ENCODE data around the gene ATRNL1. TPM values are rescaled to one million over a fixed set of nuclear protein-coding genes. Genes with fewer than 3 reads are reported as not detected.
"Not testable (repeated sequence)": the region's sequence is repeated elsewhere in the genome, so short reads cannot be mapped to it uniquely, and the experiment has no call there.

Gene ATRNL1
- polyA plus RNA-seq, 4 donors: 0.78 to 1.1 TPM; not detected in 2

- WGBS, 3 donors: 80 to 92% (median 81%) methylated on average over 2 of the region's 2 CpGs
- Histone ChIP-seq H3K27me3 (ENCODE audit: control insufficient read depth in 3 of 3, insufficient read depth in 3 of 3, low read length in 3 of 3) (no peaks in the 10 kb centered on the region), H3K4me1 (ENCODE audit: control insufficient read depth in 3 of 3, insufficient read depth in 2 of 3, low read depth in 1 of 3, low read length in 2 of 3) (no peaks in the 10 kb centered on the region), H3K36me3 (ENCODE audit: control insufficient read depth in 3 of 3, insufficient read depth in 2 of 3, low read depth in 1 of 3, low read length in 3 of 3) (no peaks in the 10 kb centered on the region), H3K9me3 (ENCODE audit: control insufficient read depth in 2 of 2, insufficient read depth in 1 of 2, low read depth in 1 of 2, low read length in 1 of 2) (no peaks in the 10 kb centered on the region), H3K27ac (ENCODE audit: low read depth in 1 of 3, low read length in 2 of 3) (no peak overlapping the region), H3K4me3 (ENCODE audit: low read depth in 1 of 3, low read length in 3 of 3) (no peak overlapping the region)
- no peak for DNase-seq
- FAIRE-seq: no peak
Measured at GRCh38 chr10:115747811-115748210, 654.6 kb downstream of the ATRNL1 start.

GRCh38 chr10:115758488-115758887 is 665.3 kb downstream of the ATRNL1 start:
- not testable (repeated sequence) for H3K36me3 ChIP-seq (ENCODE audit: control insufficient read depth in 3 of 3, insufficient read depth in 2 of 3, low read depth in 1 of 3, low read length in 3 of 3); DNase-seq; FAIRE-seq; H3K9me3 ChIP-seq (ENCODE audit: control insufficient read depth in 2 of 2, insufficient read depth in 1 of 2, low read depth in 1 of 2, low read length in 1 of 2); H3K4me1 ChIP-seq (ENCODE audit: control insufficient read depth in 3 of 3, insufficient read depth in 2 of 3, low read depth in 1 of 3, low read length in 2 of 3); H3K27ac ChIP-seq (ENCODE audit: low read depth in 1 of 3, low read length in 2 of 3); H3K4me3 ChIP-seq (ENCODE audit: low read depth in 1 of 3, low read length in 3 of 3); H3K27me3 ChIP-seq (ENCODE audit: control insufficient read depth in 3 of 3, insufficient read depth in 3 of 3, low read length in 3 of 3)
- 26 to 54% (median 35%) methylated on average over 8 of the region's 8 CpGs for WGBS, 3 donors

GRCh38 chr10:115760131-115760530 is 667.0 kb downstream of the ATRNL1 start:
- Histone ChIP-seq H3K27ac (ENCODE audit: low read depth in 1 of 3, low read length in 2 of 3) (no peak overlapping the region), H3K4me1 (ENCODE audit: control insufficient read depth in 3 of 3, insufficient read depth in 2 of 3, low read depth in 1 of 3, low read length in 2 of 3) (no peaks in the 10 kb centered on the region), H3K36me3 (ENCODE audit: control insufficient read depth in 3 of 3, insufficient read depth in 2 of 3, low read depth in 1 of 3, low read length in 3 of 3) (no peaks in the 10 kb centered on the region), H3K27me3 (ENCODE audit: control insufficient read depth in 3 of 3, insufficient read depth in 3 of 3, low read length in 3 of 3) (no peaks in the 10 kb centered on the region), H3K9me3 (ENCODE audit: control insufficient read depth in 2 of 2, insufficient read depth in 1 of 2, low read depth in 1 of 2, low read length in 1 of 2) (no peaks in the 10 kb centered on the region), H3K4me3 (ENCODE audit: low read depth in 1 of 3, low read length in 3 of 3) (no peak overlapping the region)
- no peak for DNase-seq
- peak; percentile 36 for FAIRE-seq
- 82 to 94% (median 87%) methylated on average over 1 of the region's 1 CpG for WGBS, 3 donors

- Histone ChIP-seq H3K27ac (ENCODE audit: low read depth in 1 of 3, low read length in 2 of 3) (no peak overlapping the region), H3K36me3 (ENCODE audit: control insufficient read depth in 3 of 3, insufficient read depth in 2 of 3, low read depth in 1 of 3, low read length in 3 of 3) (no peaks in the 10 kb centered on the region), H3K9me3 (ENCODE audit: control insufficient read depth in 2 of 2, insufficient read depth in 1 of 2, low read depth in 1 of 2, low read length in 1 of 2) (no peaks in the 10 kb centered on the region), H3K4me3 (ENCODE audit: low read depth in 1 of 3, low read length in 3 of 3) (no peak overlapping the region), H3K4me1 (ENCODE audit: control insufficient read depth in 3 of 3, insufficient read depth in 2 of 3, low read depth in 1 of 3, low read length in 2 of 3) (no peaks in the 10 kb centered on the region), H3K27me3 (ENCODE audit: control insufficient read depth in 3 of 3, insufficient read depth in 3 of 3, low read length in 3 of 3) (no peaks in the 10 kb centered on the region)
- no peak for DNase-seq
- no peak for FAIRE-seq
- WGBS, 3 donors: 44 to 84% (median 63%) methylated on average over 2 of the region's 2 CpGs
Measured at GRCh38 chr10:115761166-115761565, 668.0 kb downstream of the ATRNL1 start.

GRCh38 chr10:115762029-115762428 is 668.9 kb downstream of the ATRNL1 start:
- H3K4me1 ChIP-seq (ENCODE audit: control insufficient read depth in 3 of 3, insufficient read depth in 2 of 3, low read depth in 1 of 3, low read length in 2 of 3): no peaks in the 10 kb centered on the region

GRCh38 chr10:115771755-115772154 is 678.6 kb downstream of the ATRNL1 start:
- DNase-seq (no peak), FAIRE-seq (no peak)

More at GRCh38 chr10:115762029-115762428, 668.9 kb downstream of the ATRNL1 start:
- FAIRE-seq (no peak), DNase-seq (no peak)
- no peaks in the 10 kb centered on the region for H3K27me3 ChIP-seq (ENCODE audit: control insufficient read depth in 3 of 3, insufficient read depth in 3 of 3, low read length in 3 of 3)
- no peak overlapping the region for H3K27ac ChIP-seq (ENCODE audit: low read depth in 1 of 3, low read length in 2 of 3)
- no peaks in the 10 kb centered on the region for H3K36me3 ChIP-seq (ENCODE audit: control insufficient read depth in 3 of 3, insufficient read depth in 2 of 3, low read depth in 1 of 3, low read length in 3 of 3)
- H3K9me3 ChIP-seq (ENCODE audit: control insufficient read depth in 2 of 2, insufficient read depth in 1 of 2, low read depth in 1 of 2, low read length in 1 of 2): no peaks in the 10 kb centered on the region
- no peak overlapping the region for H3K4me3 ChIP-seq (ENCODE audit: low read depth in 1 of 3, low read length in 3 of 3)

GRCh38 chr10:115772606-115773005 is 679.4 kb downstream of the ATRNL1 start:
- Histone ChIP-seq H3K4me1 (ENCODE audit: control insufficient read depth in 3 of 3, insufficient read depth in 2 of 3, low read depth in 1 of 3, low read length in 2 of 3) (no peaks in the 10 kb centered on the region), H3K4me3 (ENCODE audit: low read depth in 1 of 3, low read length in 3 of 3) (no peak overlapping the region), H3K36me3 (ENCODE audit: control insufficient read depth in 3 of 3, insufficient read depth in 2 of 3, low read depth in 1 of 3, low read length in 3 of 3) (no peaks in the 10 kb centered on the region), H3K27me3 (ENCODE audit: control insufficient read depth in 3 of 3, insufficient read depth in 3 of 3, low read length in 3 of 3) (no peaks in the 10 kb centered on the region), H3K27ac (ENCODE audit: low read depth in 1 of 3, low read length in 2 of 3) (no peak overlapping the region), H3K9me3 (ENCODE audit: control insufficient read depth in 2 of 2, insufficient read depth in 1 of 2, low read depth in 1 of 2, low read length in 1 of 2) (no peaks in the 10 kb centered on the region)
- DNase-seq (no peak), FAIRE-seq (no peak)
- 90 to 93% (median 92%) methylated on average over 1 of the region's 1 CpG for WGBS, 3 donors

More at GRCh38 chr10:115771755-115772154, 678.6 kb downstream of the ATRNL1 start:
- no peaks in the 10 kb centered on the region for H3K36me3 ChIP-seq (ENCODE audit: control insufficient read depth in 3 of 3, insufficient read depth in 2 of 3, low read depth in 1 of 3, low read length in 3 of 3)
- H3K27me3 ChIP-seq (ENCODE audit: control insufficient read depth in 3 of 3, insufficient read depth in 3 of 3, low read length in 3 of 3): no peaks in the 10 kb centered on the region
- no peaks in the 10 kb centered on the region for H3K9me3 ChIP-seq (ENCODE audit: control insufficient read depth in 2 of 2, insufficient read depth in 1 of 2, low read depth in 1 of 2, low read length in 1 of 2)
- H3K4me1 ChIP-seq (ENCODE audit: control insufficient read depth in 3 of 3, insufficient read depth in 2 of 3, low read depth in 1 of 3, low read length in 2 of 3): no peaks in the 10 kb centered on the region
- no peak overlapping the region for H3K4me3 ChIP-seq (ENCODE audit: low read depth in 1 of 3, low read length in 3 of 3)
- no peak overlapping the region for H3K27ac ChIP-seq (ENCODE audit: low read depth in 1 of 3, low read length in 2 of 3)

- no peaks in the 10 kb centered on the region for H3K4me1 ChIP-seq (ENCODE audit: control insufficient read depth in 3 of 3, insufficient read depth in 2 of 3, low read depth in 1 of 3, low read length in 2 of 3)
- DNase-seq (no peak), FAIRE-seq (no peak)
- H3K36me3 ChIP-seq (ENCODE audit: control insufficient read depth in 3 of 3, insufficient read depth in 2 of 3, low read depth in 1 of 3, low read length in 3 of 3): no peaks in the 10 kb centered on the region
- H3K27me3 ChIP-seq (ENCODE audit: control insufficient read depth in 3 of 3, insufficient read depth in 3 of 3, low read length in 3 of 3): no peaks in the 10 kb centered on the region
- no peak overlapping the region for H3K4me3 ChIP-seq (ENCODE audit: low read depth in 1 of 3, low read length in 3 of 3)
- 83 to 98% (median 87%) methylated on average over 2 of the region's 2 CpGs for WGBS, 3 donors
- H3K9me3 ChIP-seq (ENCODE audit: control insufficient read depth in 2 of 2, insufficient read depth in 1 of 2, low read depth in 1 of 2, low read length in 1 of 2): no peaks in the 10 kb centered on the region
- H3K27ac ChIP-seq (ENCODE audit: low read depth in 1 of 3, low read length in 2 of 3): no peak overlapping the region
Measured at GRCh38 chr10:115773832-115774231, 680.7 kb downstream of the ATRNL1 start.

GRCh38 chr10:115774721-115775120 is 681.6 kb downstream of the ATRNL1 start:
- Histone ChIP-seq H3K27me3 (ENCODE audit: control insufficient read depth in 3 of 3, insufficient read depth in 3 of 3, low read length in 3 of 3) (no peaks in the 10 kb centered on the region), H3K27ac (ENCODE audit: low read depth in 1 of 3, low read length in 2 of 3) (no peak overlapping the region), H3K36me3 (ENCODE audit: control insufficient read depth in 3 of 3, insufficient read depth in 2 of 3, low read depth in 1 of 3, low read length in 3 of 3) (no peaks in the 10 kb centered on the region), H3K4me3 (ENCODE audit: low read depth in 1 of 3, low read length in 3 of 3) (no peak overlapping the region), H3K4me1 (ENCODE audit: control insufficient read depth in 3 of 3, insufficient read depth in 2 of 3, low read depth in 1 of 3, low read length in 2 of 3) (no peaks in the 10 kb centered on the region), H3K9me3 (ENCODE audit: control insufficient read depth in 2 of 2, insufficient read depth in 1 of 2, low read depth in 1 of 2, low read length in 1 of 2) (no peaks in the 10 kb centered on the region)
- WGBS, 3 donors: 53 to 60% (median 55%) methylated on average over 2 of the region's 2 CpGs
- DNase-seq (no peak), FAIRE-seq (no peak)
